Activated CD4-positive, CD25-positive, alpha-beta regulatory T cell treated with anti-CD3 and anti-CD28 coated beads, Interleukin-2, amount 50 U/mL, for 72 hours (primary cell): Measurements from ENCODE around the gene MARCHF4.
"Not testable (repeated sequence)": the region's sequence is repeated elsewhere in the genome, so short reads cannot be mapped to it uniquely, and the experiment has no call there.

Experiments used
- DNase-seq: peaks from one replicate; pipeline ENCODE4 v3.0.0; 2021

The MARCHF4 gene

GRCh38 chr2:216389570-216389969 lies 17.3 kb upstream of the MARCHF4 start:
- DNase-seq, result no peak

- DNase-seq, result peak; percentile 40
Measured at GRCh38 chr2:216388046-216388884, 16.0 kb upstream of the MARCHF4 start.

GRCh38 chr2:216387262-216387661 lies 15.0 kb upstream of the MARCHF4 start:
- DNase-seq, result no peak

- no peak for DNase-seq
Measured at GRCh38 chr2:216385478-216385877, 13.2 kb upstream of the MARCHF4 start.

GRCh38 chr2:216384409-216384808 lies 12.1 kb upstream of the MARCHF4 start:
- not testable (repeated sequence) for DNase-seq

- DNase-seq, result no peak
Measured at GRCh38 chr2:216379977-216380376, 7.7 kb upstream of the MARCHF4 start.

GRCh38 chr2:216375286-216375685 lies 3.0 kb upstream of the MARCHF4 start:
- no peak for DNase-seq

GRCh38 chr2:216373896-216374295 lies 1.6 kb upstream of the MARCHF4 start:
- DNase-seq, result no peak

GRCh38 chr2:216372761-216373291 lies 543 bp upstream of the MARCHF4 start:
- DNase-seq, result no peak

- no peak for DNase-seq
Measured at GRCh38 chr2:216370961-216371712, 1.1 kb downstream of the MARCHF4 start.

GRCh38 chr2:216369821-216370220 lies 2.5 kb downstream of the MARCHF4 start:
- DNase-seq, result no peak

GRCh38 chr2:216366777-216367471 lies 5.4 kb downstream of the MARCHF4 start:
- no peak for DNase-seq

- no peak for DNase-seq
Measured at GRCh38 chr2:216365518-216365917, 6.8 kb downstream of the MARCHF4 start.

GRCh38 chr2:216363221-216363620 lies 9.1 kb downstream of the MARCHF4 start:
- DNase-seq, result no peak

GRCh38 chr2:216362730-216363129 lies 9.6 kb downstream of the MARCHF4 start:
- no peak for DNase-seq

GRCh38 chr2:216355711-216356110 lies 16.6 kb downstream of the MARCHF4 start:
- DNase-seq, result no peak

- no peak for DNase-seq
Measured at GRCh38 chr2:216354306-216354705, 18.0 kb downstream of the MARCHF4 start.

- DNase-seq, result no peak
Measured at GRCh38 chr2:216352653-216353270, 19.5 kb downstream of the MARCHF4 start.

- DNase-seq, result no peak
Measured at GRCh38 chr2:216351172-216351925, 20.9 kb downstream of the MARCHF4 start.

- no peak for DNase-seq
Measured at GRCh38 chr2:216350214-216350791, 22.0 kb downstream of the MARCHF4 start.

GRCh38 chr2:216349366-216349765 lies 22.9 kb downstream of the MARCHF4 start:
- DNase-seq, result no peak
